GM19468 (cell line): ENCODE results near the gene ZNF107.
"Not testable (repeated sequence)": the region's sequence is repeated elsewhere in the genome, so short reads cannot be mapped to it uniquely, and the experiment has no call there.

ENCODE experiments used
- ATAC-seq: cut with Tn5 transposase; IDR thresholded peaks from one replicate; pipeline ENCODE4 v1.9.1; 2021; ENCODE audit warnings: mild to moderate bottlenecking, moderate library complexity, moderate number of reproducible peaks; ENCODE audit not compliant: unreplicated experiment; ENCODE audit errors: extremely low read depth

ZNF107 gene

GRCh38 chr7:64642875-64643274, 23.1 kb upstream of the ZNF107 start:
- no peak for ATAC-seq

- no peak for ATAC-seq
These were observed 22.4 kb upstream of the ZNF107 start for GRCh38 chr7:64643566-64643965.

GRCh38 chr7:64651203-64651602, 14.7 kb upstream of the ZNF107 start:
- ATAC-seq = no peak

- ATAC-seq = no peak
These were observed 14.2 kb upstream of the ZNF107 start for GRCh38 chr7:64651632-64652165.

GRCh38 chr7:64653721-64654401, 12.1 kb upstream of the ZNF107 start:
- no peak for ATAC-seq

- ATAC-seq = no peak
These were observed 11.0 kb upstream of the ZNF107 start for GRCh38 chr7:64654796-64655548.

GRCh38 chr7:64655811-64656210, 10.1 kb upstream of the ZNF107 start:
- ATAC-seq = no peak

GRCh38 chr7:64656489-64656888, 9.4 kb upstream of the ZNF107 start:
- ATAC-seq = no peak

GRCh38 chr7:64662091-64662490, 3.8 kb upstream of the ZNF107 start:
- ATAC-seq = not testable (repeated sequence)

- no peak for ATAC-seq
These were observed 724 bp downstream of the ZNF107 start for GRCh38 chr7:64666663-64667050.

GRCh38 chr7:64667311-64667710, 1.4 kb downstream of the ZNF107 start:
- no peak for ATAC-seq

- no peak for ATAC-seq
These were observed 6.5 kb downstream of the ZNF107 start for GRCh38 chr7:64672414-64672813.

- no peak for ATAC-seq
These were observed 19.2 kb downstream of the ZNF107 start for GRCh38 chr7:64685091-64685490.

GRCh38 chr7:64685741-64686140, 19.8 kb downstream of the ZNF107 start:
- no peak for ATAC-seq

- no peak for ATAC-seq
These were observed 20.7 kb downstream of the ZNF107 start for GRCh38 chr7:64686493-64687184.

GRCh38 chr7:64687249-64687648, 21.3 kb downstream of the ZNF107 start:
- ATAC-seq = no peak

- no peak for ATAC-seq
These were observed 23.1 kb downstream of the ZNF107 start for GRCh38 chr7:64688988-64689387.

GRCh38 chr7:64691831-64692230, 25.9 kb downstream of the ZNF107 start:
- ATAC-seq = no peak

- ATAC-seq = not testable (repeated sequence)
These were observed 31.9 kb downstream of the ZNF107 start for GRCh38 chr7:64697863-64698262.

GRCh38 chr7:64706625-64707292, 40.8 kb downstream of the ZNF107 start:
- no peak for ATAC-seq
